ENCODE measurements around the gene ALG8. TPM values are rescaled to one million over a fixed set of nuclear protein-coding genes. Genes with fewer than 3 reads are reported as not detected.
A peak's percentile ranks its signal among the peaks of the same experiment; 100 is the strongest.
"Not testable (repeated sequence)": the region's sequence is repeated elsewhere in the genome, so short reads cannot be mapped to it uniquely, and the experiment has no call there.

Gene ALG8
- polyA plus RNA-seq, 4 donors: 10.0 to 39.0 (median 19.6) TPM

GRCh38 chr11:78077592-78077991 lies 61.8 kb downstream of the ALG8 start:
- FAIRE-seq; DNase-seq; H3K9me3 ChIP-seq (ENCODE audit: control insufficient read depth in 2 of 2, insufficient read depth in 1 of 2, low read depth in 1 of 2, low read length in 1 of 2); H3K4me3 ChIP-seq (ENCODE audit: low read depth in 1 of 3, low read length in 3 of 3); H3K27ac ChIP-seq (ENCODE audit: low read depth in 1 of 3, low read length in 2 of 3); H3K27me3 ChIP-seq (ENCODE audit: control insufficient read depth in 3 of 3, insufficient read depth in 3 of 3, low read length in 3 of 3): not testable (repeated sequence)
- H3K4me1 ChIP-seq (ENCODE audit: control insufficient read depth in 3 of 3, insufficient read depth in 2 of 3, low read depth in 1 of 3, low read length in 2 of 3): peaks cover 4 to 24% (median 10%) of the 10 kb centered on the region in 3 donors
- WGBS, 3 donors: 68 to 76% (median 70%) methylated on average over 4 of the region's 4 CpGs
- peaks cover 0 to 15% (median 0%) of the 10 kb centered on the region in 3 donors for H3K36me3 ChIP-seq (ENCODE audit: control insufficient read depth in 3 of 3, insufficient read depth in 2 of 3, low read depth in 1 of 3, low read length in 3 of 3)

- FAIRE-seq (no peak), DNase-seq (no peak)
- H3K4me3 ChIP-seq (ENCODE audit: low read depth in 1 of 3, low read length in 3 of 3): no peak overlapping the region
- no peaks in the 10 kb centered on the region for H3K9me3 ChIP-seq (ENCODE audit: control insufficient read depth in 2 of 2, insufficient read depth in 1 of 2, low read depth in 1 of 2, low read length in 1 of 2)
- peaks cover 0 to 22% (median 0%) of the 10 kb centered on the region in 3 donors for H3K36me3 ChIP-seq (ENCODE audit: control insufficient read depth in 3 of 3, insufficient read depth in 2 of 3, low read depth in 1 of 3, low read length in 3 of 3)
- no peak overlapping the region for H3K27ac ChIP-seq (ENCODE audit: low read depth in 1 of 3, low read length in 2 of 3)
- H3K27me3 ChIP-seq (ENCODE audit: control insufficient read depth in 3 of 3, insufficient read depth in 3 of 3, low read length in 3 of 3): no peaks in the 10 kb centered on the region
- WGBS, 3 donors: 63 to 74% (median 72%) methylated on average over 6 of the region's 6 CpGs
- peaks cover 4 to 24% (median 10%) of the 10 kb centered on the region in 3 donors for H3K4me1 ChIP-seq (ENCODE audit: control insufficient read depth in 3 of 3, insufficient read depth in 2 of 3, low read depth in 1 of 3, low read length in 2 of 3)
Measured at GRCh38 chr11:78076733-78077403, 62.6 kb downstream of the ALG8 start.

GRCh38 chr11:78074756-78075155 lies 64.7 kb downstream of the ALG8 start:
- H3K27me3 ChIP-seq (ENCODE audit: control insufficient read depth in 3 of 3, insufficient read depth in 3 of 3, low read length in 3 of 3): no peaks in the 10 kb centered on the region
- H3K4me3 ChIP-seq (ENCODE audit: low read depth in 1 of 3, low read length in 3 of 3): no peak overlapping the region
- WGBS, 3 donors: 54 to 79% (median 57%) methylated on average over 6 of the region's 6 CpGs
- no peak overlapping the region for H3K27ac ChIP-seq (ENCODE audit: low read depth in 1 of 3, low read length in 2 of 3)
- no peaks in the 10 kb centered on the region for H3K9me3 ChIP-seq (ENCODE audit: control insufficient read depth in 2 of 2, insufficient read depth in 1 of 2, low read depth in 1 of 2, low read length in 1 of 2)
- FAIRE-seq (no peak), DNase-seq (no peak)
- H3K4me1 ChIP-seq (ENCODE audit: control insufficient read depth in 3 of 3, insufficient read depth in 2 of 3, low read depth in 1 of 3, low read length in 2 of 3): peaks cover 4 to 24% (median 6%) of the 10 kb centered on the region in 3 donors
- H3K36me3 ChIP-seq (ENCODE audit: control insufficient read depth in 3 of 3, insufficient read depth in 2 of 3, low read depth in 1 of 3, low read length in 3 of 3): peaks cover 4 to 31% (median 11%) of the 10 kb centered on the region in 3 donors

DNA sequence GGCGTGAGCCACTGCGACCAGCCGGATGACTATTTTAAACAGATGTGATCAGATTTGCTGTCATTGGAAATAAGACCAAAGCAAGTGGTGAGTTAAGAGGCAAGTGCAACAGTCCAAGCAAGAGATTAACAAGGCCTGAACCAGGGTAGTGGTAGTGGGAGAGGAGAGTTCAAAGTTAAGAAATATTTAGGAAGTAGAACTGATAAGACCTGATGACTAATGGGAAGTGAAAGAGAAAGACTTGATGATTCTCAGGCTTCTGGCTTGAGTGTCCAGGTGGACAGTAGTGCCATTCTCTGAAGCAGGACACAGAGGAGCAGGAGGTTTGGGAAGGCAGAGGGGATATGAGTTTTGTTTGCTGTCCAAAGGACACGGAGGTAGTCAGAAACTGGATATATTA lies 67.0 kb downstream of the ALG8 start:
- no peak overlapping the region for H3K4me3 ChIP-seq (ENCODE audit: low read depth in 1 of 3, low read length in 3 of 3)
- H3K36me3 ChIP-seq (ENCODE audit: control insufficient read depth in 3 of 3, insufficient read depth in 2 of 3, low read depth in 1 of 3, low read length in 3 of 3): peaks cover 4 to 39% (median 11%) of the 10 kb centered on the region in 3 donors
- H3K27ac ChIP-seq (ENCODE audit: low read depth in 1 of 3, low read length in 2 of 3): no peak overlapping the region
- WGBS, 3 donors: 95% methylated on average over 4 of the region's 4 CpGs
- DNase-seq: peak in 1 of 2 donors; percentile 45
- no peaks in the 10 kb centered on the region for H3K27me3 ChIP-seq (ENCODE audit: control insufficient read depth in 3 of 3, insufficient read depth in 3 of 3, low read length in 3 of 3)
- peaks cover 0 to 18% (median 1%) of the 10 kb centered on the region in 3 donors for H3K4me1 ChIP-seq (ENCODE audit: control insufficient read depth in 3 of 3, insufficient read depth in 2 of 3, low read depth in 1 of 3, low read length in 2 of 3)
- FAIRE-seq: no peak
- H3K9me3 ChIP-seq (ENCODE audit: control insufficient read depth in 2 of 2, insufficient read depth in 1 of 2, low read depth in 1 of 2, low read length in 1 of 2): no peaks in the 10 kb centered on the region

DNA sequence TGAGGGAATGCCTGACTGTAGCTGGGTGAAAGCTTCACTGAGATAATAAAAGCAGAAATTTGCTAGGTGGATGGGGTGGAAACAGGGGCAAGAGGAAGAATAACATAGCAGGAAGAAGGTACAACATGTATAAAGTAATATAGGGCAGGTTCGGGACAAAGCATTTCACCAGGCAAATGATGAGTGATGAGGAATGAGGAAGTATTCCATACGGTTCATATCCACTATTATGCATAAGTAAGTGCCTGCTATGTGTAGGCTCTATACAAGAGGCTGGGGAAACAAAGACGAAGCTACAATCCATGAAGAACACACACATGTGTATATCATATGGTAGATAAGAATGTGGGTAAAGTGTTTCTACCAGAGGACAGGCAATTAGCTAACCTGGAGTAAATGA lies 67.7 kb downstream of the ALG8 start:
- Histone ChIP-seq H3K4me3 (ENCODE audit: low read depth in 1 of 3, low read length in 3 of 3) (no peak overlapping the region), H3K9me3 (ENCODE audit: control insufficient read depth in 2 of 2, insufficient read depth in 1 of 2, low read depth in 1 of 2, low read length in 1 of 2) (no peaks in the 10 kb centered on the region), H3K27ac (ENCODE audit: low read depth in 1 of 3, low read length in 2 of 3) (no peak overlapping the region), H3K27me3 (ENCODE audit: control insufficient read depth in 3 of 3, insufficient read depth in 3 of 3, low read length in 3 of 3) (no peaks in the 10 kb centered on the region), H3K36me3 (ENCODE audit: control insufficient read depth in 3 of 3, insufficient read depth in 2 of 3, low read depth in 1 of 3, low read length in 3 of 3) (peaks cover 4 to 37% (median 11%) of the 10 kb centered on the region in 3 donors), H3K4me1 (ENCODE audit: control insufficient read depth in 3 of 3, insufficient read depth in 2 of 3, low read depth in 1 of 3, low read length in 2 of 3) (peaks cover 0 to 10% (median under 1%) of the 10 kb centered on the region in 3 donors)
- no peak for DNase-seq
- no peak for FAIRE-seq
- 71 to 77% (median 72%) methylated on average over 3 of the region's 3 CpGs for WGBS, 3 donors

DNA sequence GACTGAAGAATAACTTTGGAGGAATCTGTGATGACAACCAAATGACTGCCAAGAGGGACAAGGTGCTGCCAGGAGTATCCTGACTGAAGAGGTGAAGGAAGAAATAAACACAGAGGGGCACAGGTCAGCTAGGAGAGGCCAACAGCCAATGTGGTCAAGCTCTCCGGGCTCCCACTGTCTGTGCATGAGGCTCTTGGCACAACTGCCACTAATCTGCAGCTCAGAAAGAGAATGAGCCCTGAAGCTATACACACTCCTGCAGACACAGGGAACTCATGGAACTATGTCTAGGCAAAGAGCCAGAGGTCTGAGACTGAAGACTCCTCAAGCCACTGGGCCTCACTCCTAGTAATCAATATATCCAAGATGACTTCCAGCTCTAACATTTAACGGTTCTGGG lies 68.8 kb downstream of the ALG8 start:
- FAIRE-seq (no peak), DNase-seq (no peak)
- WGBS, 3 donors: 89 to 94% (median 91%) methylated on average over 2 of the region's 2 CpGs
- H3K9me3 ChIP-seq (ENCODE audit: control insufficient read depth in 2 of 2, insufficient read depth in 1 of 2, low read depth in 1 of 2, low read length in 1 of 2): no peaks in the 10 kb centered on the region
- no peak overlapping the region for H3K4me3 ChIP-seq (ENCODE audit: low read depth in 1 of 3, low read length in 3 of 3)
- no peak overlapping the region for H3K27ac ChIP-seq (ENCODE audit: low read depth in 1 of 3, low read length in 2 of 3)
- H3K27me3 ChIP-seq (ENCODE audit: control insufficient read depth in 3 of 3, insufficient read depth in 3 of 3, low read length in 3 of 3): no peaks in the 10 kb centered on the region
- H3K36me3 ChIP-seq (ENCODE audit: control insufficient read depth in 3 of 3, insufficient read depth in 2 of 3, low read depth in 1 of 3, low read length in 3 of 3): peaks cover 4 to 36% (median 11%) of the 10 kb centered on the region in 3 donors
- H3K4me1 ChIP-seq (ENCODE audit: control insufficient read depth in 3 of 3, insufficient read depth in 2 of 3, low read depth in 1 of 3, low read length in 2 of 3): peaks cover 0 to 4% (median 0%) of the 10 kb centered on the region in 3 donors

DNA sequence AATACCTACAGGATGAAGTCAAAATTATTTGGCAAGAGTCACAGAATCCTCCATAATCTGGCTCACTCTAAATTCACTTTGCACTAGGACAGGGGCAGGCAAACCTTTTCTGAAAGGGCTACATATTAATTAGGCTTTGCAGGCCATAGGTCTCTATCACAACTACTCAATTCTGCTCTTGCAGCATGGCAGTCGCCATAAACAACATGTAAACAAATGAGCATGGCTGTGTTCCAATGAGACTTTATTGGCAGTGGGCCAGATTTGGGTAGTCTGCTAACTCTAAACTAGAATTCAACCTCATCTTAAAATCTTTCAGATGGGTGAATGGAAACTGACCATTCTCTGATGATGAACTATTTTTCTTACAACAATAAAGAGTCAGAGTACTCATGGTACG lies 70.0 kb downstream of the ALG8 start:
- FAIRE-seq: no peak
- no peaks in the 10 kb centered on the region for H3K4me1 ChIP-seq (ENCODE audit: control insufficient read depth in 3 of 3, insufficient read depth in 2 of 3, low read depth in 1 of 3, low read length in 2 of 3)
- WGBS, 3 donors: 48 to 60% (median 56%) methylated on average over 2 of the region's 2 CpGs
- H3K4me3 ChIP-seq (ENCODE audit: low read depth in 1 of 3, low read length in 3 of 3): no peak overlapping the region
- DNase-seq: peak in 1 of 2 donors; percentile 61
- no peaks in the 10 kb centered on the region for H3K9me3 ChIP-seq (ENCODE audit: control insufficient read depth in 2 of 2, insufficient read depth in 1 of 2, low read depth in 1 of 2, low read length in 1 of 2)
- H3K36me3 ChIP-seq (ENCODE audit: control insufficient read depth in 3 of 3, insufficient read depth in 2 of 3, low read depth in 1 of 3, low read length in 3 of 3): peaks cover 4 to 37% (median 11%) of the 10 kb centered on the region in 3 donors
- H3K27me3 ChIP-seq (ENCODE audit: control insufficient read depth in 3 of 3, insufficient read depth in 3 of 3, low read length in 3 of 3): no peaks in the 10 kb centered on the region
- no peak overlapping the region for H3K27ac ChIP-seq (ENCODE audit: low read depth in 1 of 3, low read length in 2 of 3)

- Histone ChIP-seq H3K9me3 (ENCODE audit: control insufficient read depth in 2 of 2, insufficient read depth in 1 of 2, low read depth in 1 of 2, low read length in 1 of 2) (no peaks in the 10 kb centered on the region), H3K27me3 (ENCODE audit: control insufficient read depth in 3 of 3, insufficient read depth in 3 of 3, low read length in 3 of 3) (no peaks in the 10 kb centered on the region), H3K4me3 (ENCODE audit: low read depth in 1 of 3, low read length in 3 of 3) (no peak overlapping the region), H3K4me1 (ENCODE audit: control insufficient read depth in 3 of 3, insufficient read depth in 2 of 3, low read depth in 1 of 3, low read length in 2 of 3) (no peaks in the 10 kb centered on the region), H3K27ac (ENCODE audit: low read depth in 1 of 3, low read length in 2 of 3) (no peak overlapping the region), H3K36me3 (ENCODE audit: control insufficient read depth in 3 of 3, insufficient read depth in 2 of 3, low read depth in 1 of 3, low read length in 3 of 3) (peaks cover 4 to 43% (median 11%) of the 10 kb centered on the region in 3 donors)
- DNase-seq (no peak), FAIRE-seq (no peak)
- 93 to 97% (median 97%) methylated on average over 4 of the region's 4 CpGs for WGBS, 3 donors
Measured at GRCh38 chr11:78067704-78068103, 71.7 kb downstream of the ALG8 start.

GRCh38 chr11:78066471-78066870 lies 73.0 kb downstream of the ALG8 start:
- no peak overlapping the region for H3K27ac ChIP-seq (ENCODE audit: low read depth in 1 of 3, low read length in 2 of 3)
- H3K9me3 ChIP-seq (ENCODE audit: control insufficient read depth in 2 of 2, insufficient read depth in 1 of 2, low read depth in 1 of 2, low read length in 1 of 2): no peaks in the 10 kb centered on the region
- H3K27me3 ChIP-seq (ENCODE audit: control insufficient read depth in 3 of 3, insufficient read depth in 3 of 3, low read length in 3 of 3): no peaks in the 10 kb centered on the region
- no peak for FAIRE-seq
- peaks cover 4 to 36% (median 9%) of the 10 kb centered on the region in 3 donors for H3K36me3 ChIP-seq (ENCODE audit: control insufficient read depth in 3 of 3, insufficient read depth in 2 of 3, low read depth in 1 of 3, low read length in 3 of 3)
- no peak overlapping the region for H3K4me3 ChIP-seq (ENCODE audit: low read depth in 1 of 3, low read length in 3 of 3)
- H3K4me1 ChIP-seq (ENCODE audit: control insufficient read depth in 3 of 3, insufficient read depth in 2 of 3, low read depth in 1 of 3, low read length in 2 of 3): no peaks in the 10 kb centered on the region
- 71 to 79% (median 74%) methylated on average over 2 of the region's 2 CpGs for WGBS, 3 donors
- DNase-seq: no peak
